HEK293 (cell line): ENCODE results near the gene TMPRSS6.

ENCODE experiments used
- BCL11A ChIP-seq: fragments of 450-650 bp; formaldehyde crosslinking; IDR thresholded peaks from 2 replicates; pipeline ENCODE4 v1.5.1; 2016; ENCODE audit warnings: low read depth, missing biosample characterization, missing genetic modification characterization
- HOXD13 ChIP-seq: sonication (generic); formaldehyde crosslinking; IDR thresholded peaks from 2 replicates; pipeline ENCODE4 v1.8.0; 2022; ENCODE audit warnings: missing genetic modification reagents, borderline replicate concordance
- SP2 ChIP-seq: fragments of 450-650 bp; formaldehyde crosslinking; IDR thresholded peaks from 2 replicates; pipeline ENCODE4 v1.5.1; 2016; ENCODE audit warnings: missing biosample characterization, missing genetic modification characterization
- ZNF114 ChIP-seq: fragments of 450-650 bp; formaldehyde crosslinking; IDR thresholded peaks from 2 replicates; pipeline ENCODE4 v1.5.0; 2017; ENCODE audit warnings: missing biosample characterization, missing genetic modification characterization
- ZNF335 ChIP-seq: fragments of 450-650 bp; formaldehyde crosslinking; conservative IDR thresholded peaks from 2 replicates; pipeline ENCODE4 v1.5.1; 2016; ENCODE audit warnings: missing biosample characterization, missing genetic modification characterization
- ZNF37A ChIP-seq: fragments of 450-650 bp; IDR thresholded peaks from 2 replicates; pipeline ENCODE4 v1.5.1; 2018; ENCODE audit warnings: missing biosample characterization, missing genetic modification characterization
- ZNF560 ChIP-seq: fragments of 450-650 bp; formaldehyde crosslinking; IDR thresholded peaks from 2 replicates; pipeline ENCODE4 v1.5.1; 2017; ENCODE audit warnings: missing biosample characterization, missing genetic modification characterization, borderline replicate concordance
- ZNF621 ChIP-seq: fragments of 450-650 bp; formaldehyde crosslinking; IDR thresholded peaks from 2 replicates; pipeline ENCODE4 v1.5.1; 2017; ENCODE audit warnings: missing biosample characterization, missing genetic modification characterization
- ZNF629 ChIP-seq: fragments of 450-650 bp; formaldehyde crosslinking; IDR thresholded peaks from 2 replicates; pipeline ENCODE4 v1.5.1; 2017; ENCODE audit warnings: missing biosample characterization, missing genetic modification characterization
- ZNF654 ChIP-seq: fragments of 450-650 bp; formaldehyde crosslinking; IDR thresholded peaks from 2 replicates; pipeline ENCODE4 v1.5.1; 2016; ENCODE audit warnings: low read depth, missing biosample characterization, missing genetic modification characterization
- ZNF677 ChIP-seq: fragments of 450-650 bp; IDR thresholded peaks from 2 replicates; pipeline ENCODE4 v1.5.0; 2018; ENCODE audit warnings: missing biosample characterization, mild to moderate bottlenecking, missing genetic modification characterization, moderate library complexity
- ZNF776 ChIP-seq: fragments of 450-650 bp; formaldehyde crosslinking; IDR thresholded peaks from 2 replicates; pipeline ENCODE4 v1.5.0; 2017; ENCODE audit warnings: missing biosample characterization, missing genetic modification characterization, borderline replicate concordance
- TF ChIP-seq, protein P1 (sequence below): fragments of 450-650 bp; formaldehyde crosslinking; IDR thresholded peaks from 2 replicates; pipeline ENCODE4; 2016; ENCODE audit warnings: missing biosample characterization, missing genetic modification characterization
- TF ChIP-seq, protein P2 (sequence below): fragments of 450-650 bp; formaldehyde crosslinking; IDR thresholded peaks from 2 replicates; pipeline ENCODE4 v1.5.1; 2016; ENCODE audit warnings: missing biosample characterization, missing genetic modification characterization
- TF ChIP-seq, protein P3 (sequence below): fragments of 450-650 bp; formaldehyde crosslinking; IDR thresholded peaks from 2 replicates; pipeline ENCODE4 v1.5.1; 2016; ENCODE audit warnings: missing biosample characterization, missing genetic modification characterization
- TF ChIP-seq, protein P4 (sequence below): fragments of 450-650 bp; formaldehyde crosslinking; IDR thresholded peaks from 2 replicates; pipeline ENCODE4 v1.5.1; 2016; ENCODE audit warnings: missing biosample characterization, missing genetic modification characterization
- TF ChIP-seq, protein P5 (sequence below): fragments of 450-650 bp; formaldehyde crosslinking; IDR thresholded peaks from 2 replicates; pipeline ENCODE4 v1.5.1; 2016; ENCODE audit warnings: missing biosample characterization, missing genetic modification characterization
- TF ChIP-seq, protein P6 (sequence below): sonication (generic); formaldehyde crosslinking; IDR thresholded peaks from 2 replicates; pipeline ENCODE4 v1.8.1; 2022; ENCODE audit warnings: mild to moderate bottlenecking, moderate library complexity, missing genetic modification reagents
- TF ChIP-seq, protein P7 (sequence below): fragments of 450-650 bp; formaldehyde crosslinking; IDR thresholded peaks from 2 replicates; pipeline ENCODE4 v1.5.1; 2016; ENCODE audit warnings: missing biosample characterization, missing genetic modification characterization, low read depth
- TF ChIP-seq, protein P8 (sequence below): fragments of 450-650 bp; IDR thresholded peaks from 2 replicates; pipeline ENCODE4 v1.5.1; 2018; ENCODE audit warnings: missing biosample characterization, mild to moderate bottlenecking, missing genetic modification characterization
- TF ChIP-seq, protein P9 (sequence below): fragments of 450-650 bp; IDR thresholded peaks from 2 replicates; pipeline ENCODE4 v1.5.1; 2018; ENCODE audit warnings: missing biosample characterization, missing genetic modification characterization

TMPRSS6 gene

DNA sequence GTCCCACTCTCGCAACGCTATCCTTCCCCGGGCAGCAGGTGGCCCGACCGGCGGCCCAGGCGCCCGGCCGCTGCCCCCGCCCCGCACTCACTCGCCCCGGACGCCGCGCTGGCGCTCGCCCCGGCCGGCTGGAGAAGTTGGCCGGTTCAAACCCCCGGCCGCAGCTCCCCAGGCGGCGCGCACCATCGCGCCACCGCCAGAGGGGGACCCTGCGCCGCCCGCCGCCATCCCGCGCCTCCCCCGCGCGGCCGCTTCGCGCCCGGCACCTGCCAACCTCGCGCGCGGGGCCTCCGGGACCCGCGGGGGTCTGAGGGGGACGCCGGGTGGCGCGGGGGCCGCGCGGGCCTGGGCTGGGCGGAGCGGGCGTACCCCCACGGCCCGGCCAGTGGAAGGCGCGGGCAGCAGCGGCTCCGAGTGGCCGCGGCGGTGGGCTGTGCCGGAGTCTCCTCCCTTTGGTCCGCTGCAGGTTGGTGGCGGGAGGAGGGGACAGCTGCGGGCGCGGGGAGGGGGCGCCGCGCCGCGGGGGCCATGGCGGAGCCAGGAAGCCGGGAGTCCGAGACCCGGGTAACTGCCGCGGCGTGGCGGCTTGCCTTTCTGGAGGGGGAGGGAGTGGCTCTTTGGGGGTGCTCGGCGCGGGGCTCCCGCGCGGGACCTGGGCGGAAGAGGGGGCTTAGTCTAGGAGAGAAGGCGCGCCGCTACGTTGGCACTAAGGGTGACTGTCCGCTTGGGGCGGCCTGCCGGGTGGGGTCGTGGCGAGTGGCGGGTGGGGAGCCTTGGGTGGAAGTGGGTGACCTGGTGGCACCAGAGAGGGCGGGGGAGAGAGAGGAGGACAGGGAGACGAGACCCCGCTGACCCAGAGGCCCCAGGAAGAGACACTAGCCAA is 90.0 kb downstream of the TMPRSS6 start, which contains the start of the genes MPST and TST (continued):
- TF ChIP-seq ZNF560 (tag by site-specific recombination) (no peak), ZNF629 (tag by site-specific recombination) (no peak), SP2 (tag by site-specific recombination) (peak; percentile 44), ZNF677 (tag by site-specific recombination) (no peak; the same call in 1 of the 2 replicates), ZNF114 (no peak), ZNF776 (tag by site-specific recombination) (no peak), ZNF37A (tag by site-specific recombination) (no peak), ZNF335 (tag by site-specific recombination) (peak; percentile 75), HOXD13 (CRISPR knock-in tag) (no peak), ZNF654 (tag by site-specific recombination) (no peak), ZNF621 (tag by site-specific recombination) (no peak), BCL11A (tag by site-specific recombination) (peak; percentile 65; the same call in 1 of the 2 replicates)
- TF ChIP-seq, protein P1, sequence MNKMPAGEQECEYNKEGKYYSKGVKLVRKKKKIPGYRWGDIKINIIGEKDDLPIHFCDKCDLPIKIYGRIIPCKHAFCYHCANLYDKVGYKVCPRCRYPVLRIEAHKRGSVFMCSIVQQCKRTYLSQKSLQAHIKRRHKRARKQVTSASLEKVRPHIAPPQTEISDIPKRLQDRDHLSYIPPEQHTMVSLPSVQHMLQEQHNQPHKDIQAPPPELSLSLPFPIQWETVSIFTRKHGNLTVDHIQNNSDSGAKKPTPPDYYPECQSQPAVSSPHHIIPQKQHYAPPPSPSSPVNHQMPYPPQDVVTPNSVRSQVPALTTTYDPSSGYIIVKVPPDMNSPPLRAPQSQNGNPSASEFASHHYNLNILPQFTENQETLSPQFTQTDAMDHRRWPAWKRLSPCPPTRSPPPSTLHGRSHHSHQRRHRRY: no peak
- TF ChIP-seq, protein P2, sequence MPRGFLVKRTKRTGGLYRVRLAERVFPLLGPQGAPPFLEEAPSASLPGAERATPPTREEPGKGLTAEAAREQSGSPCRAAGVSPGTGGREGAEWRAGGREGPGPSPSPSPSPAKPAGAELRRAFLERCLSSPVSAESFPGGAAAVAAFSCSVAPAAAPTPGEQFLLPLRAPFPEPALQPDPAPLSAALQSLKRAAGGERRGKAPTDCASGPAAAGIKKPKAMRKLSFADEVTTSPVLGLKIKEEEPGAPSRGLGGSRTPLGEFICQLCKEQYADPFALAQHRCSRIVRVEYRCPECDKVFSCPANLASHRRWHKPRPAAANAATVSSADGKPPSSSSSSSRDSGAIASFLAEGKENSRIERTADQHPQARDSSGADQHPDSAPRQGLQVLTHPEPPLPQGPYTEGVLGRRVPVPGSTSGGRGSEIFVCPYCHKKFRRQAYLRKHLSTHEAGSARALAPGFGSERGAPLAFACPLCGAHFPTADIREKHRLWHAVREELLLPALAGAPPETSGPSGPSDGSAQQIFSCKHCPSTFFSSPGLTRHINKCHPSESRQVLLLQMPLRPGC (tag by site-specific recombination): no peak
- TF ChIP-seq, protein P3, sequence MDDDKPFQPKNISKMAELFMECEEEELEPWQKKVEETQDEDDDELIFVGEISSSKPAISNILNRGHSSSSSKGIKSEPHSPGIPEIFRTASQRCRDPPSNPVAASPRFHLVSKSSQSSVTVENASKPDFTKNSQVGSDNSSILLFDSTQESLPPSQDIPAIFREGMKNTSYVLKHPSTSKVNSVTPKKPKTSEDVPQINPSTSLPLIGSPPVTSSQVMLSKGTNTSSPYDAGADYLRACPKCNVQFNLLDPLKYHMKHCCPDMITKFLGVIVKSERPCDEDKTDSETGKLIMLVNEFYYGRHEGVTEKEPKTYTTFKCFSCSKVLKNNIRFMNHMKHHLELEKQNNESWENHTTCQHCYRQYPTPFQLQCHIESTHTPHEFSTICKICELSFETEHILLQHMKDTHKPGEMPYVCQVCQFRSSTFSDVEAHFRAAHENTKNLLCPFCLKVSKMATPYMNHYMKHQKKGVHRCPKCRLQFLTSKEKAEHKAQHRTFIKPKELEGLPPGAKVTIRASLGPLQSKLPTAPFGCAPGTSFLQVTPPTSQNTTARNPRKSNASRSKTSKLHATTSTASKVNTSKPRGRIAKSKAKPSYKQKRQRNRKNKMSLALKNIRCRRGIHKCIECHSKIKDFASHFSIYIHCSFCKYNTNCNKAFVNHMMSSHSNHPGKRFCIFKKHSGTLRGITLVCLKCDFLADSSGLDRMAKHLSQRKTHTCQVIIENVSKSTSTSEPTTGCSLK (tag by site-specific recombination): no peak
- TF ChIP-seq, protein P4, sequence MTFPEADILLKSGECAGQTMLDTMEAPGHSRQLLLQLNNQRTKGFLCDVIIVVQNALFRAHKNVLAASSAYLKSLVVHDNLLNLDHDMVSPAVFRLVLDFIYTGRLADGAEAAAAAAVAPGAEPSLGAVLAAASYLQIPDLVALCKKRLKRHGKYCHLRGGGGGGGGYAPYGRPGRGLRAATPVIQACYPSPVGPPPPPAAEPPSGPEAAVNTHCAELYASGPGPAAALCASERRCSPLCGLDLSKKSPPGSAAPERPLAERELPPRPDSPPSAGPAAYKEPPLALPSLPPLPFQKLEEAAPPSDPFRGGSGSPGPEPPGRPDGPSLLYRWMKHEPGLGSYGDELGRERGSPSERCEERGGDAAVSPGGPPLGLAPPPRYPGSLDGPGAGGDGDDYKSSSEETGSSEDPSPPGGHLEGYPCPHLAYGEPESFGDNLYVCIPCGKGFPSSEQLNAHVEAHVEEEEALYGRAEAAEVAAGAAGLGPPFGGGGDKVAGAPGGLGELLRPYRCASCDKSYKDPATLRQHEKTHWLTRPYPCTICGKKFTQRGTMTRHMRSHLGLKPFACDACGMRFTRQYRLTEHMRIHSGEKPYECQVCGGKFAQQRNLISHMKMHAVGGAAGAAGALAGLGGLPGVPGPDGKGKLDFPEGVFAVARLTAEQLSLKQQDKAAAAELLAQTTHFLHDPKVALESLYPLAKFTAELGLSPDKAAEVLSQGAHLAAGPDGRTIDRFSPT (tag by site-specific recombination): peak; percentile 80
- TF ChIP-seq, protein P5, sequence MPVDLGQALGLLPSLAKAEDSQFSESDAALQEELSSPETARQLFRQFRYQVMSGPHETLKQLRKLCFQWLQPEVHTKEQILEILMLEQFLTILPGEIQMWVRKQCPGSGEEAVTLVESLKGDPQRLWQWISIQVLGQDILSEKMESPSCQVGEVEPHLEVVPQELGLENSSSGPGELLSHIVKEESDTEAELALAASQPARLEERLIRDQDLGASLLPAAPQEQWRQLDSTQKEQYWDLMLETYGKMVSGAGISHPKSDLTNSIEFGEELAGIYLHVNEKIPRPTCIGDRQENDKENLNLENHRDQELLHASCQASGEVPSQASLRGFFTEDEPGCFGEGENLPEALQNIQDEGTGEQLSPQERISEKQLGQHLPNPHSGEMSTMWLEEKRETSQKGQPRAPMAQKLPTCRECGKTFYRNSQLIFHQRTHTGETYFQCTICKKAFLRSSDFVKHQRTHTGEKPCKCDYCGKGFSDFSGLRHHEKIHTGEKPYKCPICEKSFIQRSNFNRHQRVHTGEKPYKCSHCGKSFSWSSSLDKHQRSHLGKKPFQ (tag by site-specific recombination): no peak
- TF ChIP-seq, protein P6, sequence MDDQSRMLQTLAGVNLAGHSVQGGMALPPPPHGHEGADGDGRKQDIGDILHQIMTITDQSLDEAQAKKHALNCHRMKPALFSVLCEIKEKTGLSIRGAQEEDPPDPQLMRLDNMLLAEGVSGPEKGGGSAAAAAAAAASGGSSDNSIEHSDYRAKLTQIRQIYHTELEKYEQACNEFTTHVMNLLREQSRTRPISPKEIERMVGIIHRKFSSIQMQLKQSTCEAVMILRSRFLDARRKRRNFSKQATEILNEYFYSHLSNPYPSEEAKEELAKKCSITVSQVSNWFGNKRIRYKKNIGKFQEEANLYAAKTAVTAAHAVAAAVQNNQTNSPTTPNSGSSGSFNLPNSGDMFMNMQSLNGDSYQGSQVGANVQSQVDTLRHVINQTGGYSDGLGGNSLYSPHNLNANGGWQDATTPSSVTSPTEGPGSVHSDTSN (CRISPR knock-in tag): peak; percentile 24; the same call in 1 of the 2 replicates
- TF ChIP-seq, protein P7, sequence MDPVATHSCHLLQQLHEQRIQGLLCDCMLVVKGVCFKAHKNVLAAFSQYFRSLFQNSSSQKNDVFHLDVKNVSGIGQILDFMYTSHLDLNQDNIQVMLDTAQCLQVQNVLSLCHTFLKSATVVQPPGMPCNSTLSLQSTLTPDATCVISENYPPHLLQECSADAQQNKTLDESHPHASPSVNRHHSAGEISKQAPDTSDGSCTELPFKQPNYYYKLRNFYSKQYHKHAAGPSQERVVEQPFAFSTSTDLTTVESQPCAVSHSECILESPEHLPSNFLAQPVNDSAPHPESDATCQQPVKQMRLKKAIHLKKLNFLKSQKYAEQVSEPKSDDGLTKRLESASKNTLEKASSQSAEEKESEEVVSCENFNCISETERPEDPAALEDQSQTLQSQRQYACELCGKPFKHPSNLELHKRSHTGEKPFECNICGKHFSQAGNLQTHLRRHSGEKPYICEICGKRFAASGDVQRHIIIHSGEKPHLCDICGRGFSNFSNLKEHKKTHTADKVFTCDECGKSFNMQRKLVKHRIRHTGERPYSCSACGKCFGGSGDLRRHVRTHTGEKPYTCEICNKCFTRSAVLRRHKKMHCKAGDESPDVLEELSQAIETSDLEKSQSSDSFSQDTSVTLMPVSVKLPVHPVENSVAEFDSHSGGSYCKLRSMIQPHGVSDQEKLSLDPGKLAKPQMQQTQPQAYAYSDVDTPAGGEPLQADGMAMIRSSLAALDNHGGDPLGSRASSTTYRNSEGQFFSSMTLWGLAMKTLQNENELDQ (tag by site-specific recombination): no peak
- TF ChIP-seq, protein P8, sequence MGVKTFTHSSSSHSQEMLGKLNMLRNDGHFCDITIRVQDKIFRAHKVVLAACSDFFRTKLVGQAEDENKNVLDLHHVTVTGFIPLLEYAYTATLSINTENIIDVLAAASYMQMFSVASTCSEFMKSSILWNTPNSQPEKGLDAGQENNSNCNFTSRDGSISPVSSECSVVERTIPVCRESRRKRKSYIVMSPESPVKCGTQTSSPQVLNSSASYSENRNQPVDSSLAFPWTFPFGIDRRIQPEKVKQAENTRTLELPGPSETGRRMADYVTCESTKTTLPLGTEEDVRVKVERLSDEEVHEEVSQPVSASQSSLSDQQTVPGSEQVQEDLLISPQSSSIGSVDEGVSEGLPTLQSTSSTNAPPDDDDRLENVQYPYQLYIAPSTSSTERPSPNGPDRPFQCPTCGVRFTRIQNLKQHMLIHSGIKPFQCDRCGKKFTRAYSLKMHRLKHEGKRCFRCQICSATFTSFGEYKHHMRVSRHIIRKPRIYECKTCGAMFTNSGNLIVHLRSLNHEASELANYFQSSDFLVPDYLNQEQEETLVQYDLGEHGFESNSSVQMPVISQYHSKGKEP (tag by site-specific recombination): no peak
- TF ChIP-seq, protein P9, sequence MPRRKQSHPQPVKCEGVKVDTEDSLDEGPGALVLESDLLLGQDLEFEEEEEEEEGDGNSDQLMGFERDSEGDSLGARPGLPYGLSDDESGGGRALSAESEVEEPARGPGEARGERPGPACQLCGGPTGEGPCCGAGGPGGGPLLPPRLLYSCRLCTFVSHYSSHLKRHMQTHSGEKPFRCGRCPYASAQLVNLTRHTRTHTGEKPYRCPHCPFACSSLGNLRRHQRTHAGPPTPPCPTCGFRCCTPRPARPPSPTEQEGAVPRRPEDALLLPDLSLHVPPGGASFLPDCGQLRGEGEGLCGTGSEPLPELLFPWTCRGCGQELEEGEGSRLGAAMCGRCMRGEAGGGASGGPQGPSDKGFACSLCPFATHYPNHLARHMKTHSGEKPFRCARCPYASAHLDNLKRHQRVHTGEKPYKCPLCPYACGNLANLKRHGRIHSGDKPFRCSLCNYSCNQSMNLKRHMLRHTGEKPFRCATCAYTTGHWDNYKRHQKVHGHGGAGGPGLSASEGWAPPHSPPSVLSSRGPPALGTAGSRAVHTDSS (tag by site-specific recombination): no peak
